Peyer's patch (tissue), 4 donors: ENCODE measurements around the gene PINK1. TPM values are rescaled to one million over a fixed set of nuclear protein-coding genes. Genes with fewer than 3 reads are reported as not detected.
A peak's percentile ranks its signal among the peaks of the same experiment; 100 is the strongest.

Source experiments
- DNase-seq, 3 donors: peaks; one replicate each; pipeline ENCODE4 v3.0.0-alpha.2; 2017 to 2019
- H3K27ac ChIP-seq, 4 donors: fragments of 200-600 bp; sonication (generic); one replicate each; pipeline ENCODE4 v1.5.1; 2016 to 2019
- H3K27me3 ChIP-seq, 2 donors: fragments of 200-600 bp; sonication (generic); one replicate each; pipeline ENCODE4 v1.5.1; 2019
- H3K36me3 ChIP-seq, 3 donors: fragments of 200-600 bp; sonication (generic); one replicate each; pipeline ENCODE4 v1.5.1; 2016 to 2019
- H3K4me1 ChIP-seq, 4 donors: fragments of 200-600 bp; sonication (generic); one replicate each; pipeline ENCODE4 v1.5.1; 2016 to 2019
- H3K4me3 ChIP-seq, 4 donors: fragments of 200-600 bp; sonication (generic); 1 replicate in 3 of 4; 2 replicates in 1 of 4; pipeline ENCODE4 v1.5.1; 2016 to 2019; ENCODE audit warnings: mild to moderate bottlenecking in 1 of 4
- H3K9me3 ChIP-seq, 4 donors: fragments of 200-600 bp; sonication (generic); one replicate each; pipeline ENCODE4 v1.5.1; 2016 to 2019; ENCODE audit warnings: mild to moderate bottlenecking in 1 of 4
- CTCF ChIP-seq, 6 experiments: fragments of 450-650 bp in 4 of 6; fragments of 200-600 bp in 2 of 6; sonication (generic) in 1 of 6; IDR thresholded peaks; one replicate each; pipeline ENCODE4 v1.5.1; 2017 to 2019; ENCODE audit warnings: antibody characterized with exemption in 6 of 6, mild to moderate bottlenecking in 3 of 6, moderate library complexity in 1 of 6
- POLR2A ChIP-seq, 2 donors: fragments of 450-650 bp; IDR thresholded peaks; one replicate each; pipeline ENCODE4 v1.5.1; 2017; ENCODE audit warnings: antibody characterized with exemption in 2 of 2, mild to moderate bottlenecking in 2 of 2, moderate library complexity in 2 of 2
- total RNA-seq, 4 donors: library from RNA; depleted of rRNA; stranded (reverse); fragments of >200 nt; gene quantifications; one replicate each; pipeline ENCODE4 v1.1.0, GENCODE V29; 2016

Gene PINK1
- total RNA-seq, 4 donors from 2014 or later, result 71.8 to 96.1 (median 89.4) TPM

GRCh38 chr1:20632386-20632785, 872 bp upstream of the PINK1 start:
- Histone ChIP-seq H3K36me3 (peaks cover 0 to 1% (median 0%) of the 10 kb centered on the region in 3 donors), H3K27ac (no peak overlapping the region), H3K9me3 (no peaks in the 10 kb centered on the region), H3K4me3 (no peak overlapping the region), H3K27me3 (no peaks in the 10 kb centered on the region), H3K4me1 (peaks cover 0 to 11% (median 4%) of the 10 kb centered on the region in 4 donors)
- no peak for DNase-seq
- TF ChIP-seq CTCF (IDR thresholded peaks at IDR 0.05) (no peak), POLR2A (IDR thresholded peaks at IDR 0.05) (no peak)

DNA sequence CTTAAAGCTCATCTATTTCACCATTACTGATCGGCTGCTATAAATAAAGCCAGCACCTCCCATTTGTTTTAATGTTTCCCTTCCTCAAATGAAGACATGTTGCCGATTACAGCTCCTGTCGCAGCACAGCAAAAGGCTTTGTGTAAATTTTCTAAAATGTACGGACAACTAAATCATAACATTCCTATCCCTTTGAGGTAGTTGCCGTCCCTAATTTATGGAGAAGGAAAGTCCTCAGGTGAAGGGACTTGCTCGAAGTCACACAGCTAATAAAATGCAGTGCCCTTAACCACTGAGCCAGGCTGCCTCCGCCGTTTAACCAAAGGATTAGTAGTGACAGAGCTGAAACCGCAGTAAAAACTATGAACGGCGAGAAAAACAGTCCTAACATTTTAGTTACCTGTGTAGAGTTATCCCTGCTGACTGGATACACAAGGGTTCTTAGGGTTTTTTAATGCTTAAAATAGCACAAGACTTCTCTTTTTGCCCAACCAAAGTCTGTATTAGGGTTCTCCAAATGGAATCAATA, 871 bp downstream of the PINK1 start:
- Histone ChIP-seq H3K9me3 (no peaks in the 10 kb centered on the region), H3K4me1 (peaks cover 0 to 11% (median 4%) of the 10 kb centered on the region in 4 donors), H3K27ac (peak overlapping the region; percentile 90 to 96 (median 94)), H3K36me3 (peaks cover 0 to 18% (median 0%) of the 10 kb centered on the region in 3 donors), H3K4me3 (peak overlapping the region; percentile 87 to 99 (median 98)), H3K27me3 (no peaks in the 10 kb centered on the region)
- DNase-seq, result no peak
- TF ChIP-seq POLR2A (IDR thresholded peaks at IDR 0.05) (no peak), CTCF (IDR thresholded peaks at IDR 0.05) (no peak)

GRCh38 chr1:20634594-20635084, 1.4 kb downstream of the PINK1 start:
- Histone ChIP-seq H3K4me1 (peaks cover 0 to 11% (median 4%) of the 10 kb centered on the region in 4 donors), H3K9me3 (no peaks in the 10 kb centered on the region), H3K36me3 (peaks cover 0 to 24% (median 0%) of the 10 kb centered on the region in 3 donors), H3K4me3 (peak overlapping the region; percentile 87 to 99 (median 98)), H3K27ac (peak overlapping the region in 2 of 4 donors; percentile 94 to 96), H3K27me3 (no peaks in the 10 kb centered on the region)
- DNase-seq, result peak in 1 of 3 donors; percentile 52
- TF ChIP-seq CTCF (IDR thresholded peaks at IDR 0.05) (no peak), POLR2A (IDR thresholded peaks at IDR 0.05) (no peak)

DNA sequence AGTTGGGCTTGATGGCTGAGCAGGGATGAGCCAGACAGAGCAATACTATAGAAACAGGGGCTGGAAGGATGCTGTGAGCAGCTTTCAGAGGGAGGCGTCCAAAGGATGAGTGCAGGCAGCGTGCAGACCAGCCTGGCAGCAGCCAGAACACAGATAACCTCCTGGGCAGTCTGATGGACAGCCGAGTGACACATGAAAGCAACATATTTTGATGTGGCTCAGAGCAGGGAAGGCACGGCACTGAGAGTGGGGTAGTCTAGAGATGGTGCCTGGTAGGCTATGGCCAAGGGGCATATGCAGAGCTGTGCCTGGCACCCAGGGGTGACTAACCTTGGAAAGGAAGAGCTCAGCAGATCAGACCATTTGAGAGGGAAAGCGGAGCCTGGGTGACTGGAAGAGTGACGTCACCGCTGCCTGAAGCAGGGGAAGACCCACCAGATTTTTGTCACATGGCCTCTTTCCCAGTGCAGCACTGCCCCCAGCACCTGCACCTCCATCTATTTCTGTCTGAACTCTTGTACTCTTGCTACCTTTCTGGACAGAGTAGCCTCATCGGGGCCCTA, 3.6 kb downstream of the PINK1 start:
- no peaks in the 10 kb centered on the region for H3K9me3 ChIP-seq
- peaks cover 0 to 11% (median 4%) of the 10 kb centered on the region in 4 donors for H3K4me1 ChIP-seq
- no peak overlapping the region for H3K4me3 ChIP-seq
- no peak overlapping the region for H3K27ac ChIP-seq
- TF ChIP-seq POLR2A (IDR thresholded peaks at IDR 0.05), result no peak
- TF ChIP-seq CTCF (IDR thresholded peaks at IDR 0.05), result no peak
- no peak for DNase-seq
- peaks cover 0 to 46% (median 0%) of the 10 kb centered on the region in 3 donors for H3K36me3 ChIP-seq
- H3K27me3 ChIP-seq, result no peaks in the 10 kb centered on the region

DNA sequence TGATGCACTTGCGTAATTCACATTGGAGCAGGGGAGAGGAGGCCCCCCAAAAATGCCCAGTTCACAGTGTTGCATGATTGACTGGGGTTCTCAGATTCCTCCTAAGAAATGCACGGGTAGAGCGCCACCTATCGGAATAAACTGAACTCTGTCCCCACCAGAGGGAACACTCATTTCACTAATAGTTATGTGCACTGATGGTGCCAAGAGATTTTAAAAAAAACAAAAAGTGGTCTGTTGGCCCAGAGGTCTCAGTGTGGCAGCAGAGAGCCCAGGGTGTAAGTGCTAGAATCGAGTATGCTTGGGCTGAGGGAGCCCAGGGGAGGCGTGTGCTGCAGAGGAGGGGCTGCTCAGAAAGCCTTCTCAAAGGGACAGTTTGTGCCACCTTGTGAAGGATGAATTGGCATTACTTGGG, 6.9 kb downstream of the PINK1 start:
- H3K9me3 ChIP-seq, result no peaks in the 10 kb centered on the region
- peak in 2 of 3 donors; percentile 39 to 83 for DNase-seq
- H3K4me3 ChIP-seq, result no peak overlapping the region
- H3K36me3 ChIP-seq, result peaks cover 0 to 79% (median 0%) of the 10 kb centered on the region in 3 donors
- H3K27me3 ChIP-seq, result no peaks in the 10 kb centered on the region
- TF ChIP-seq CTCF (IDR thresholded peaks at IDR 0.05) (peak; percentile 62 to 87 (median 76)), POLR2A (IDR thresholded peaks at IDR 0.05) (no peak)
- peaks cover 0 to 2% (median 0%) of the 10 kb centered on the region in 4 donors for H3K4me1 ChIP-seq
- no peak overlapping the region for H3K27ac ChIP-seq
